GM21717 (cell line): ENCODE results near the gene RXFP2.

Experiments used
- ATAC-seq: cut with Tn5 transposase; IDR thresholded peaks from one replicate; pipeline ENCODE4 v1.9.1; 2021; ENCODE audit warnings: mild to moderate bottlenecking, moderate library complexity; ENCODE audit not compliant: unreplicated experiment

The RXFP2 gene

DNA sequence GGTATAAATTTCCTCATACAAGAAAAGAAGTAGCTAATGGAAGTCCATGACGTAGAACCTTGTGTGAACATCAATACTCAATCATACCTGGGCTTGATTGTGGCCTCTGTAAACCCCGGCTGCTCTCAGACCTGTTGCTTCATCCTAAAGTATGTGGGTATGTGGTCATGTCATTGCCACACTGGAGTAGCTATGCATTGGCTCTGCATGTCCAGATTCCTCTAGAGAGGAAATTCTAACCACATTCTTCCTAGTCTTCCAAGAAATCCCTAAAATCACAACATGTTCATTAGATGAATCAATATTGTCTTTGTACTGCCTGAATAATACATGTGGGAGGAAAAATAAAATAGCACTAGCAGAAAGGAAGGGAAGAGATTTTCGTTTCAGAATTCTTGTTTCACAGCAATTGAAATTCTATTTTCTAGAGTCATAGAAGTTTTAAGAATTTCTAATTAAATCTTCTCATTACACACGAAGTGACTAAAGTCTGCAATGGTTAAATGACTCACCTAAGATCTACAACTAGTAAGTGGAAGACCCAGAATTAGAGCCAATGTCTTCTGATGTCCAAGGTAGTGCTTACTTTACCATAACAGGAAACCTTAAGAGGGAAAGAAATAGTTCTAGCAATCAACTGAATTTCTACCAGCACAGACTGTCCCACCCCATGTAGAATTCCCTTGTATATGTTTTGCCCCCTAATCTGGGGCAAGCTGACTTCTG is 28.0 kb downstream of the RXFP2 start:
- ATAC-seq: no peak

DNA sequence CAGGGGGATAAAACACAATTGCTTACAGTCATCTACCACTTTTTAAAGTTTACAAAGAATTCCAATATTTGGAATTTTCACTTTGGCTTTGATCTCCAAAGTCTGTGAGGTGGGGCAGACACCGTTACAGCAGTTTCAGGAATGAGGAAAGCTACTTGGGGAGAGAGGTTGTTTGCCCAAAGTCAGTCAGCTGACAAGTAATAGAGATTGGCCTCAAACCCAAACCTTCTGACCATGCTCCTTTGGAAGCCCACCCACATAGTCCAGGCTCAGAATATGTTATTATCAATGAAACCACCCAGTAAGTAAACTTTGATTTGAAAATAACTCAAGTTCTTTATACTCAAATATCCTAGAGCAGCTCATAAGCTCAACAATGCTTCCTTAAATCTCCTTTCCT is 29.0 kb downstream of the RXFP2 start:
- ATAC-seq: no peak

DNA sequence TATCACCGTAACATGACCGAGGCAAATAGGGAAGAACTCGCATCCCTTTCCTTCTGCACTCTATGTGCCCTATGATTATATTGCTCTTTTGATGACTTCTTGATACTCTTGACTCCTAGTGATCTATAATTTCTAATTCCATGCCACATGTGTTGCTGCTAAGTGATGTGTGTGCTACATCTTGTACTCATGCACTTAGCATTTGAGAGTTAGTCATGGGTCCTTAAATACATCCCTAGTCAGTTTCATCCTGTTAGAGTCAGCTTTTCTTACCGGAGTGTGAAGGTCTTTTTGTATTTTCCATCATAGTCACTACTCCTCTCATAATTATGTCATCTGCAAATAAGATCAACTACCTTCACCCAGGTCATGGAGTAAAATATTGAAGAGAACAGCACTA is 30.2 kb downstream of the RXFP2 start:
- ATAC-seq: no peak

DNA sequence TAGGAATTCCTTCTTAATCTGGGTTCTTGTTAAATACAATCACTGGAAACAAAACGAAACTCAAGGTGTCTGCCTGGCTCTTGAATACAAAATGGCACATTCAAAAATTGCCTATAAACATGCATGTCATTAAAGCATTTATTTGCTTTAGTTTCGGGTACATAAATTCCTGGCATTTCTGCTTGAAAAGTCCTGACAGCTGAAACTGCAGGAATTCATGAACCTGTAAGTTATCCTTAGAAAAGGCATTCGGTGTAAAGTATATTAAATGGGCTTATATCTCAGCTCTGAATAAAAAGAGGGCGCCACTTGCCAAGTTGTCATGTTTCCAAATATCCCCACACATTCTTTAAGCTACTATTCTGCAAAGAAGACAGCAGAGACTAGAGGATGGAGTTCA is 32.9 kb downstream of the RXFP2 start:
- no peak for ATAC-seq

DNA sequence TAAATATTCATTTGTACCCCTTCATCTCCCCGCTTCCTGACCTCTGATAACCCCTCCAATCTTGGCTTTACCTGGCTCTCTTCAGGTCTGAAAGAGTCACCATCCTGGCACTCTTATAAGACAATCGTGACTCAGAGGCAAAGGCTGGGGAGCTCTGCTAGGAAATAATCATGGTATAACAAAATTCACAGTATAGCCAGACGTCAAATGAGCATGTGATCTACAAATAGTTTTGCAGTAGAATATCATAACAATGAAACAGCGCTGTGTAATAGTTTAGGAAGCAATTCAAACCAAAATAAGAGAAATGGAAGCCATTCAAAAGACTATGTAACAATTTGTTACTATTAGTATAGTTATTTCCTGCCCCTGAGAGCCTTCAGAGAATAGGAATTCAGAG is 34.2 kb downstream of the RXFP2 start:
- no peak for ATAC-seq

DNA sequence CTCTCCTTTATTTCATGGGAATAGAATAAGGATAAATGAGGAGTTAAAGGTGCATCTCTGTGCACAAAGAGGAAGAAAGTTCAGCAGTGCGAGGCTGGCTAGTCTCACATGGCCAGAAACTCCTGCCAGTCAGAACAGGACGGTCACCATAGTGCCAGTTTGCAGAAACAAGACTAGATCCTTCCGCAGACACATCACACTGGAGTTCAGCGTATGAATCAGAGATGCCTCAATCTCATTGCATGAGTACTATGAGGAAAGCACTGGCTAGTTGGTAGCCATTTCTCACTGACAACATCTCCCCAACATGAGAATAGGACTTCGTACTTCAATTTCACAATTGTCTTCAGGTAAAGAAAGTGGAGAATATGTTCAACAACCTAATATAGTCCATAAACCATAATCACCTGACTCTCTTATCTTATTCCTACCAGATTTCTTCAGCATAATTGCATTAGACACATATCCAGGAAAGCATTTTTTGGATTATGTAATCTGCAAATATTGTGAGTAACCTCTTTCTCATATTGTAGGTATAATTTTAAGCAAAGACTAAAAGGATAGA is 34.9 kb downstream of the RXFP2 start:
- ATAC-seq: no peak

DNA sequence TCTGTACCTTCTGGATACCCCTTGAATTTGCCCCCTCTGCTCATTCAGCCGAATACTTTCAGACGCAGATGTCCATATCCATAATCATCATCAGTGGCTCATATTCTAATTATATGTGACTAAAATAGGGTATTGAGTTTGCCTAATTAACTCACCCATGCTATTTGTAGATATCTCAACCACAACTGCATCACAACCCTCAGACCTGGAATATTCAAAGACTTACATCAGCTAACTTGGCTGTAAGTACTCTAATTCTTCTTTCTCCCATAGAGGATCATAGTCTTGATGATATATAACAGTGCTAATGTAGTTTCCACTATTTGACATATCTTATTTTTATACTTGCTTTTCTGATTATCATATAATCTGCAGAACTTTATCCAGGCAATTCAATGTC is 35.8 kb downstream of the RXFP2 start:
- no peak for ATAC-seq

DNA sequence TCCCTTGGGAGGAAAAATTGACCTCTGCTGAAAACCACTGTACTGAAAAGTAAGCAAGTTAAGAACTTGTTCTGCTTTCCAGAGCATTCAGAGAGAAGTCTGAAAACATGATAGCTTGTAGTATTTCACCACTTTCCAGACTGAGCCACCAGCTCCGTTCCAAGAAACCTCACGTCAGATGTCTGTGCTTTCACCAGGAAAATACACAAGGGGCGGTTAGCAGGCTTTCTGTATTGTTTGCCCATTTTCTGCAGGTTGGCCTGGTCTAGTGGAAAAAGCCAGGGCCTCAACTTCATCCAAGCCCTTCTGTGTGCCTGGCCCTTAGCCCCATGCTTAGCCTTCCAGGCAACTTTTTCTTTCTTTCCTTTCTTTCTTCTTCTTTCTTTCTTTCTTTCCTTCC is 36.4 kb downstream of the RXFP2 start:
- no peak for ATAC-seq

DNA sequence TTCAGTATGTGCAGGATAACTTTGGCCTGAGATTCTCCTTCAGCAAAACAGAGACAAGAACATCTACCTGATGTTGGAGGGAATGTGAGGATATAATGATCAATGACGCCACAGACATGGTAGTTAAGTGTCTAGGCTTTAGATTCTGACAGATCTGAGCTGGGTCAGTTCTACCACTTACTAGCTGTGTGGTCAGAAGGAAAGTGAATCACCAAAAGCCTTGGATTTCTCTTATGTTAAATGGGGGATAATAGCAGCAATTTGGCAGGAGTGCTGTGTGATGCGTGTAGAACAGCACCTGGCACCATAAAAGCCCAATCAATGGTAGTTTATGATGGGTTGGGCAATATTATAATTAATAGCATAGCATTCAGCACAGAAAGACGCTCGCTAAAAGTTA is 41.7 kb downstream of the RXFP2 start:
- no peak for ATAC-seq

DNA sequence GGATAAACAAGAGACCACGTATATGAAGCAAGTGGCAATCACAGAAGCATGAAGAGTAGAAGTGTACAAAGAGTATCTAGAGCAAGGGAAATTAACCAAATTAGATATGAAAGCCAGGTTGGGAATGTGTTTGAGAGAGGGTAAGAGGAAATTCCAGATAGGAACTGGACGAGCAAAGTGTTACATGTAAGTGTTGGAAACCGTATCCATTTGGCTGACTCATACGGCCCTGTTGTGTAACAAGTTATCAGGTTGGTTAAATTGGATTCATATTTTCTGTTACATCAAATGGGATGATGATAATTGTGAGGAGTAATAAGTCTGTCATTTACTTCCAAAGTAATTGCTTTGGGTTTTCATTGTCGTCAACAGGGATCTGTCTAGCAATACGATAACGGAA is 46.7 kb downstream of the RXFP2 start:
- no peak for ATAC-seq

DNA sequence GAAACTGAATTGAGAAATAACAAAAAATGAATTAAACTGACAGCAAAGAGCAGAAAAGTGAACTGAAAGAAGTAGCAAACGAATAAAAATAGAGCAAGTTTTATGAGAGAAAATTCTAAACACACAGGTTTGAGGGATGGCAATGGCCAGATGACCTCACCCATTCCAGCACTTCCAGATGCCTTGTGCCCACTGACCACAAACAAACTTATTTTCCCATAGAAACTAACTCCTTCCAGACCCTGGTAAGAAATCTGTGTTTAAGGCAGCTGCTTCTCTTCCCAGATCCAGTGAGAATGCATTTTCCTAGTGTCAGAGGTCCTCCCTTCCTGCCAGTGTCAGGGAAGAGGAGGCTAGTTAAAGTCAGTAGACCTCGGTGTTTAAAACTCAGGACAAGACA is 51.7 kb downstream of the RXFP2 start:
- ATAC-seq: no peak

DNA sequence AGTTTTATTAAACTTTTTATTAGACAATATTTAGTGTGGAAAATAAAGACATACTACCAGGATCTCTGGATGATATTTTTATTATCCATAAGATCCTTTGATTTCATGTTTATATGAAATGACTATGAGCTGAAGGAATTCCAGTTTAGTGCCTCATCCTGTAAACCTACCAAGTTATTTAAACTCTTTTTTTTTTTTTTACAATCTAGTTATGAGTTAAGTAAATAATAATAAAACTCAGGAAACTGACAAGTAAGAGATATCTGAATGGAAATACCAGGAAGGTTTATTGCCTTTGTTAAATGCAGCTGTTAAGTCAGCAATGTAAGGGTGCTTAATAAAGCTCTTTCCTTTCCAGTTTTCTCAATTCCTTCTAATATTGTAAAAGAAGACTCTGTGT is 53.9 kb downstream of the RXFP2 start:
- no peak for ATAC-seq

DNA sequence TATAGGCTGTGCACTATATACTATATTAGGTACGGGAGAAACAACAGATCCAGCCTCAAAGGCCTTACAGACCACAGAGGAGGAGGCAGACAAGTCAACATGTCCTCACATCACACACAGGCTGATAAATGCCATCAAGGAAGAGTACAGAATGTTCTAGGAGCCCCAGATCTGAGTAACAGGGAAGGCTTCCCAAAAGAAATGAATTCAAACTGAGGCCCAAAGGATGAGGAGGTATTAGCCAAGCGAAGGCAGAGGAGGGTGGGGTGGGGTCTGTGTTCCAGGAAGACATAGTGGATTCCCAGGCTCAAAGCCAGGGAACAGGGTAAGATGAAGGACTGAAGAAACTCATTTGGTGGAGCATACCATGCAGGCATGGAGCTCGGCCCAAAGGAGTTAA is 55.1 kb downstream of the RXFP2 start:
- ATAC-seq: no peak

DNA sequence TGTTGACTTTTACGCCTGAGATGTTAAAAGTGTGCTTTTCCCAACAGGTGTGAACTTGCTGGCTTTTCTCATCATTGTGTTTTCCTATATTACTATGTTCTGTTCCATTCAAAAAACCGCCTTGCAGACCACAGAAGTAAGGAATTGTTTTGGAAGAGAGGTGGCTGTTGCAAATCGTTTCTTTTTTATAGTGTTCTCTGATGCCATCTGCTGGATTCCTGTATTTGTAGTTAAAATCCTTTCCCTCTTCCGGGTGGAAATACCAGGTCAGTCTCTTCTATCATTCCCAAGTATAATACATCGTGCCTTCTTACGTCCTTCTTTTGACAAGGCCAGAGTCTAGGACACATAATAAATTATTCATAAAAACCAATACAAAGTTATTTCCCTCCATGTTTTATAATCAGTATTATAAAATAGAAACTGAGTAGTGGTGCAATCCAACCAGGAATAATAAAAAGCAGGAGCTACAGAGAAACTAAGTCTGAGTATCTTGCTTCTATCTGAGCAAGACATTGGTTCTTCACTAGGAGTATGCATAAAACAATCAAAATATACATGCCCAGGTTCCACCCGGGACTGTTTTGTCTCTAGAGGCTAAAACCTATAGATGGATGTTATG is 57.9 kb downstream of the RXFP2 start:
- no peak for ATAC-seq

DNA sequence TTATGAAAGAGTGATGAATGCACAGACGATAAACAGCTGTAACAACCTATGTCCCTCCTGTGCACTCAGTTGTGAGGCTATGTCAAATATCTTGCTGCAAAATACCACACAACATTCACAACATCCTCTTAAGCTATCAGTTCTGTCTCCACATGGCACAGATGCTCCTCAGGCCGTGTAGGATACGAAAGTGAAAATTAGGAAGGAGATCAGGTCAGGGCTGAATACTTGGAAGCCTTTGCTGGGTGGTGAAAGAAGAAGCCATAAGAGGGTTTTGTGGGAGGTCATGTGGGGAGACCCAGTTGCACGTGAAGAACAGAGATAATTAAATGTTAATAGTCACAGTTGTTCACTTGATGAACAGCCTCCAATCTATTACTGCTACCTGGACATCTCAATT is 58.9 kb downstream of the RXFP2 start:
- ATAC-seq: no peak

DNA sequence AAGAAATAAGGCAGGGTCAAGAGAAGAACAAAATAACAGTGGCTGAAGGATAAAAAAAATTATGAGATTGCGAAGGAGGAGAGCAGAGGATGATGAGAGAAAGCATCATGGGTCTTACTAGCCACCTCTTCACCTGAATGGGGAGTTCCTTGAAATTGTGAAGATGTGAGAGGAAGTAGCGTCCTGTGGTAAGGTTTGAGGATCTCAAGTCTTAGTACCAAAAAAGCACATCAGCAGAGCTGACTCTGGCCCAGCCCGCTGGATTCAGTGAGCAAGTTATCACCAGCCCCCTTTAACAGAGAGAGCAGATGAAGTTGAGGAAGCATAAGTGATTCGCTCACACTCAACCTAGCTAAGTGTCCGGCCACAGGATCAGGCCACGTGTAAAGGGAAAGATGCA is 61.8 kb downstream of the RXFP2 start:
- ATAC-seq: no peak

DNA sequence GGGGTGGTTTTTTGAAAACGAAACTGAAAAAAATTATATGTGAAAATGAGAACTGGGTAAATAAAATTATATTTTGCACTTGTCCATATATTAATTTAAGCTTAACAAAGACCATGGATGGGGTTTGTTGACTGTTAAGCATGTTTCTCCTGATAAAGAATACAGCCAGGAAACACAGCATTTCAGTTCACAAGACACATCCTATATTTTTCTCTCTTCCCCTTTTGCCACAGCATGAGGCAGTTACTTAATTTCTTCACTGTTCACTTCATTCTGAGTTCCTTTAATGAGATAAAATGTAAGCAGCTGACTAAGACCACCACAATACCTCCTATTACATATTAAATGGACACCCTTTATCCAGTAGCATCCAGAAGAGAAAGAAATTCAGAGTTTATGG is 64.0 kb downstream of the RXFP2 start:
- ATAC-seq: no peak

DNA sequence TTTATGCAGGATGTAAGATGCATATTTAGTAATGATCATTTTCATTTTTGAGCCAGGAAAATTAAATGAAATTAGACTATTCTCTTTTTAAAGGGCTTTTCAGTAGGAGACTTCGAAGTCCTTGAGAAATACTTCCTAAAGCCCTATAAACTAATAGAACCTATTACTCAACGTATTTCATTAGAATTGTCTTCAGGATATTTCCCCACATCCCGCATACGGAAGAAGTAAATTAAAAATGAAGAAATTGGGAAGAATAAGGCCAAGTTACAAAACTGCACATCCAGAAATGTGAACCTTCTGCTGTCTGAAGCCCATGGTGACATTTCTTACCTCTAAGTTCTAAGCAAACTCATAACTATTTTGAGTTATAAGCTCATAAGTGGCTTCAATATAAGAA is 66.5 kb downstream of the RXFP2 start:
- ATAC-seq: no peak

DNA sequence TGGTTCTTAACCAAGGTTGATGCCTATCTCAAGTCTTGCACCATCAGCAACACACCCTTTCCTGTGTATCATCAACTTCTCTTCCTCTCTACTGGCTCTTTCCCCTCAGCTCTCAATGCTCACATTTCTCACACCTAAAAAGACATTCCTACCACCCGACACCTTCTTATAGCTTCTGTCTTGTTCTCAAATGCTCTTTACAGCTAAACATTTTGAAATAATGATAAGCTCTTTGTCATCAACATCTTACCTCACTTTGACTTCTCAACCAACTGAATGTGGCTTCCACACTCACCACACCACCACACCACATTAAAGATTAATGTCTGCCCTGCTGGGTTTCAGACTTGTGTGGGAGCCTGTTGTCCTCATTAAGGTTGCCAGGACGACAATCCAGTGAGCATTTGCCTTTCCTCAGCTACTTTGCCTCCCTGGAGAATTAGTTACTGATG is 67.8 kb downstream of the RXFP2 start:
- no peak for ATAC-seq

DNA sequence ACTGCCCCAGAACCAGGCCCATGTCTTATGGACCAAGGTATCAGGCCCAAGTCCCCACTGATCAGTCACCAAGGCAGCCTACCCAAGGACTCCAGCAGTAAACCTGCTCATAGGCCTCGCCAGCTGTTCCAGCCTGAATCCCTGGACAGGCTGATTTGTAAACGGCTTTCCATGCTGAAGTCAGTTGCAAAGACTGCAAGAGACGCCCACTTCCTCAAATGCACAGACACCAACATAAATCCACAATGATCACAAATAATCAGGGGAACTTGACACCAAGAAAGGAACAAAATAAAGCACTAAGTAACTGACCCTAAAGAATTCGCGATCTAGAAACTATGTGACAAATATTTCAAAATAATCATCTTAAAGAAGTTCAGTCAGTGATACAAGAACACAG is 75.2 kb downstream of the RXFP2 start:
- no peak for ATAC-seq

DNA sequence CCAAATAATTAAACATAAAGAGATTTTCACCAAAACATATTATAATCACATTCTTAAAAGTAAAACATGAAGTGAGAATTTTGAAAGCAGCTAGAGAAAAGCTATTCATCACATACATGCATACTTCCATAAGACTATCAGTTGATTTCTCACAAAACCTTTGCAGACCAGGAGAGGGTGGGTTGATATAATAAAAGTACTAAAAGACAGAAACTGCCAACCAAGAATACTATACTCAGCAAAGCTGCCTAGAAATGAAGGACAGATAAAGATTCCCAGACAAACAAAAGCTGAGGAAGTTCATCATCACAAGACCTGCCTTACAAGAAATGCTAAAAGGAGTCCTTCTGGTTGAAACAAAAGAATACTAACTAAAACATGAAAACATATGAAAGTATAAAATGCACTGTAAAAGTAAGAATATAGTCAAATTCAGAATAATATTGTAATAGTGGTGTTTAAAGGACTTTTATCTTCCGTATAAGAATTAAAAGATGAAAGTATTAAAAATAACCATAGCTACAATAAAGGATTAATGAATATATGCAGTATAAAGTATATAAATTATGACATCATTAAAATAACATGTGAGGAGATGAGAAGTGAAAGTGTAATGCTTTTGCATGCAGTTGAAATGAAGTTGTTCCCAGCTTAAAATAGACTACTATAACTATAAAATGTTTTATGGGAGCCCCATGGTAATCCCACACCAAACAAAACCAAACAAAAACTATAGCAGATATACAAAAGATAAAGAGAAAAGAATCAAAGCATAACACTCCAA is 76.2 kb downstream of the RXFP2 start:
- no peak for ATAC-seq

DNA sequence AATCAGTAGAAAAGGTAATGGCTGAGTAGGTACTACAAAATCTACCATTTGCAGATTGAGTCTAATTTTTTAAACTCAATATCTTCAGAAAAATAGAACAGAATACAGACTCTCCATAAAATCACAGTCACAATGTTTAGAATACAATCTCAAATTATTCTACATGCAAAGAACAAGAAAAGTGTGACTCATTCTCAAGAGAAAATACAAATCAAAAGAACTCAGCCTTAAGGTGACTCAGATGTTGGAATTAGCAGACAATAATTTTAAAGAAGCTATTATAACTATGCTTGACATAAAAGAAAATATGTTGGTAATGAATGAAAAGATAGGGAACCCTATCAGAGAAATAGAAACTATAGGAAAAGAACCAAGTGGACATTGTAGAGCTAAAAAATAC is 78.9 kb downstream of the RXFP2 start:
- no peak for ATAC-seq
